OCI-LY3 (cell line): ENCODE measurements around the gene CAV1.
"Not testable (repeated sequence)": the region's sequence is repeated elsewhere in the genome, so short reads cannot be mapped to it uniquely, and the experiment has no call there.

Source experiments
- H2AFZ ChIP-seq: fragments of 200-600, 300-600 bp; shearing (Covaris generic); 2 replicates; pipeline ENCODE4 v1.6.0; 2014; ENCODE audit warnings: antibody characterized with exemption, low read depth, low read length
- H3K27ac ChIP-seq: fragments of 200-600, 300-600 bp; sonication (generic); 2 replicates; pipeline ENCODE4 v1.5.1; 2014; ENCODE audit warnings: mild to moderate bottlenecking, low read length, moderate library complexity, mixed read lengths
- H3K27me3 ChIP-seq: fragments of 200-600, 300-600 bp; sonication (generic); 2 replicates; pipeline ENCODE4 v1.6.1; 2014; ENCODE audit warnings: low read depth, low read length, mixed read lengths
- H3K36me3 ChIP-seq: fragments of 200-600, 300-600 bp; sonication (generic); replicated peaks from 2 replicates; pipeline ENCODE3; 2014; ENCODE audit warnings: low read depth, low read length, mixed read lengths
- H3K4me1 ChIP-seq: fragments of 300-600, 200-600 bp; sonication (generic); 2 replicates; pipeline ENCODE4 v1.6.1; 2014; ENCODE audit warnings: low read length, mixed read lengths
- H3K4me2 ChIP-seq: fragments of 200-600, 300-600 bp; sonication (generic); 2 replicates; pipeline ENCODE4 v1.6.1; 2014; ENCODE audit warnings: low read length, mixed read lengths
- H3K4me3 ChIP-seq: fragments of 300-600, 200-600 bp; sonication (generic); 2 replicates; pipeline ENCODE4 v1.5.1; 2014; ENCODE audit warnings: antibody characterized with exemption, mild to moderate bottlenecking, low read length, moderate library complexity
- H3K79me2 ChIP-seq: fragments of 300-600, 200-600 bp; shearing (Covaris generic); 2 replicates; pipeline ENCODE4 v1.6.1; 2014; ENCODE audit warnings: mild to moderate bottlenecking, low read length, mixed read lengths
- H3K9ac ChIP-seq: fragments of 300-600, 200-600 bp; shearing (Covaris generic); 2 replicates; pipeline ENCODE4 v1.6.0; 2014; ENCODE audit warnings: mild to moderate bottlenecking, low read length, moderate library complexity
- H3K9me3 ChIP-seq: fragments of 200-600, 300-600 bp; shearing (Covaris generic); 2 replicates; pipeline ENCODE4 v1.6.1; 2014; ENCODE audit warnings: low read length, mixed read lengths; ENCODE audit not compliant: insufficient read depth
- H4K20me1 ChIP-seq: fragments of 200-600, 300-600 bp; sonication (generic); 2 replicates; pipeline ENCODE4 v1.6.1; 2016; ENCODE audit warnings: low read length, mixed read lengths; ENCODE audit not compliant: insufficient read depth
- CTCF ChIP-seq: fragments of 200-600, 300-600 bp; sonication (generic); IDR thresholded peaks from 2 replicates; pipeline ENCODE4 v1.5.1; 2014; ENCODE audit warnings: antibody characterized with exemption, low read length, low read depth
- EZH2phosphoT487 ChIP-seq: fragments of 200-600 bp; shearing (Covaris generic); IDR thresholded peaks from 2 replicates; pipeline ENCODE4 v1.6.1; 2018; ENCODE audit warnings: antibody characterized with exemption, mixed run types, low read depth

Gene CAV1

GRCh38 chr7:116584721-116585120 lies 59.9 kb downstream of the CAV1 start:
- Histone ChIP-seq H3K9me3 (no peaks in the 10 kb centered on the region), H3K27me3 (no peaks in the 10 kb centered on the region), H3K79me2 (no peaks in the 10 kb centered on the region), H2AFZ (no peak overlapping the region), H4K20me1 (no peaks in the 10 kb centered on the region), H3K4me2 (no peak overlapping the region), H3K27ac (peak overlapping the region; percentile 78; the same call in 1 of the 2 replicates), H3K9ac (no peak overlapping the region), H3K4me3 (no peak overlapping the region), H3K36me3 (no peaks in the 10 kb centered on the region), H3K4me1 (peaks cover 43% of the 10 kb centered on the region)
- TF ChIP-seq EZH2phosphoT487, result no peak
- no peak for TF ChIP-seq CTCF

GRCh38 chr7:116585392-116585791 lies 60.6 kb downstream of the CAV1 start:
- TF ChIP-seq EZH2phosphoT487 (no peak), CTCF (no peak)
- H3K27ac ChIP-seq, result no peak overlapping the region
- no peaks in the 10 kb centered on the region for H3K79me2 ChIP-seq
- peaks cover 43% of the 10 kb centered on the region for H3K4me1 ChIP-seq
- no peaks in the 10 kb centered on the region for H3K27me3 ChIP-seq
- H4K20me1 ChIP-seq, result no peaks in the 10 kb centered on the region
- no peak overlapping the region for H3K9ac ChIP-seq
- H3K36me3 ChIP-seq, result no peaks in the 10 kb centered on the region
- H2AFZ ChIP-seq, result no peak overlapping the region
- H3K9me3 ChIP-seq, result no peaks in the 10 kb centered on the region
- no peak overlapping the region for H3K4me2 ChIP-seq
- no peak overlapping the region for H3K4me3 ChIP-seq

- no peaks in the 10 kb centered on the region for H3K9me3 ChIP-seq
- H3K79me2 ChIP-seq, result no peaks in the 10 kb centered on the region
- H3K36me3 ChIP-seq, result no peaks in the 10 kb centered on the region
- H3K4me3 ChIP-seq, result no peak overlapping the region
- H3K4me1 ChIP-seq, result peaks cover 43% of the 10 kb centered on the region
- no peaks in the 10 kb centered on the region for H4K20me1 ChIP-seq
- no peak overlapping the region for H3K4me2 ChIP-seq
- H3K27me3 ChIP-seq, result no peaks in the 10 kb centered on the region
- H3K9ac ChIP-seq, result no peak overlapping the region
- no peak for TF ChIP-seq EZH2phosphoT487
- no peak for TF ChIP-seq CTCF
- H2AFZ ChIP-seq, result no peak overlapping the region
- no peak overlapping the region for H3K27ac ChIP-seq
Observed at GRCh38 chr7:116585967-116586366, 61.1 kb downstream of the CAV1 start.

GRCh38 chr7:116587200-116587599 lies 62.4 kb downstream of the CAV1 start:
- not testable (repeated sequence) for H3K4me2 ChIP-seq
- peaks cover 50% of the 10 kb centered on the region for H3K4me1 ChIP-seq

GRCh38 chr7:116588225-116588624 lies 63.4 kb downstream of the CAV1 start:
- Histone ChIP-seq H3K27ac (peak overlapping the region; percentile 39), H3K9ac (peak overlapping the region; percentile 23; the same call in 1 of the 2 replicates), H4K20me1 (no peaks in the 10 kb centered on the region), H3K4me2 (peak overlapping the region; percentile 59), H2AFZ (peak overlapping the region; percentile 56; the same call in 1 of the 2 replicates), H3K4me3 (peak overlapping the region; percentile 9; the same call in 1 of the 2 replicates), H3K27me3 (no peaks in the 10 kb centered on the region), H3K79me2 (no peaks in the 10 kb centered on the region), H3K4me1 (peaks cover 50% of the 10 kb centered on the region), H3K36me3 (no peaks in the 10 kb centered on the region), H3K9me3 (no peaks in the 10 kb centered on the region)
- no peak for TF ChIP-seq CTCF
- no peak for TF ChIP-seq EZH2phosphoT487

More at GRCh38 chr7:116587200-116587599, 62.4 kb downstream of the CAV1 start:
- not testable (repeated sequence) for H4K20me1 ChIP-seq, H3K27me3 ChIP-seq, H3K27ac ChIP-seq, H3K9ac ChIP-seq, H3K9me3 ChIP-seq, H3K79me2 ChIP-seq, H3K4me3 ChIP-seq, H3K36me3 ChIP-seq, H2AFZ ChIP-seq
